HUES64 (cell line): Measurements from ENCODE around the gene OR1Q1.

Experiments
- H3K27ac ChIP-seq: 2 replicates; pipeline ENCODE4 v1.7.0; 2013; ENCODE audit warnings: low read depth, low read length, inconsistent platforms
- H3K27me3 ChIP-seq: 2 replicates; pipeline ENCODE4 v1.6.1; 2013; ENCODE audit warnings: mild to moderate bottlenecking, low read length; ENCODE audit not compliant: insufficient read depth
- H3K36me3 ChIP-seq: 2 replicates; pipeline ENCODE4 v1.6.1; 2013; ENCODE audit warnings: mild to moderate bottlenecking, low read length; ENCODE audit not compliant: insufficient read depth
- H3K4me1 ChIP-seq: 2 replicates; pipeline ENCODE4 v1.6.1; 2013; ENCODE audit warnings: mild to moderate bottlenecking, low read length, moderate library complexity; ENCODE audit not compliant: insufficient read depth
- H3K4me3 ChIP-seq: 2 replicates; pipeline ENCODE4 v1.5.1; 2013; ENCODE audit warnings: mild to moderate bottlenecking, low read length, moderate library complexity
- H3K9ac ChIP-seq: 2 replicates; pipeline ENCODE4 v1.6.1; 2013; ENCODE audit warnings: mild to moderate bottlenecking, low read depth, low read length
- H3K9me3 ChIP-seq: 2 replicates; pipeline ENCODE4 v1.6.1; 2013; ENCODE audit warnings: low read depth, low read length; ENCODE audit not compliant: insufficient read depth
- WGBS: fragments of 150-250, 120-280 bp; methylation state at CpG from one replicate; pipeline ENCODE4 v1.1.7; 2013; ENCODE audit warnings: missing lambda C conversion rate; 5-methylcytosine and 5-hydroxymethylcytosine counted together

The OR1Q1 gene

DNA sequence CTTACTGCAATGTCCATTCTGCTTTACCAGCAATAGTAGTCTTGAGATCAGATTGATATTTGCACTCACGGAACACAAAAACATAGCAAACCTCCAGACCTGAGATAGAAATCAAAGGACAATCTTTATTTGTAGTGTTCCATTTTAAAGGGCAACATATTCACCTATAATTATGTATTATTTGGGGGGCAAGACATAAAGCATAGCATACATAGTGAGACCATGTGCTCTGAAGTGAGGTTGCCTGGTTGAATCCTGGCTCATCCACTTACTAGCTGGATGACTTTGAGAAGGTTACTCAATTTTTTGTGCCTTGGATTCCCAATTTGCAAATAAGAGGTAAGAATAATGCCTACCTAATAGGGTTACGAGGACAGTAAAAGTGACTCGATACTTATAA lies 43.0 kb downstream of the OR1Q1 start, which contains the start of gene OR1B1:
Gene OR1B1 (minus strand): TSS at position 101 of the 400 bp plus-strand sequence.
- Histone ChIP-seq H3K4me1 (no peaks in the 10 kb centered on the region), H3K36me3 (no peaks in the 10 kb centered on the region), H3K9ac (no peak within 1 kb of the TSS), H3K4me3 (no peak within 1 kb of the TSS), H3K9me3 (peaks cover 76% of the 10 kb centered on the region), H3K27me3 (no peaks in the 10 kb centered on the region), H3K27ac (no peak within 1 kb of the TSS)
- WGBS, result 93% methylated on average over 3 of the region's 3 CpGs

DNA sequence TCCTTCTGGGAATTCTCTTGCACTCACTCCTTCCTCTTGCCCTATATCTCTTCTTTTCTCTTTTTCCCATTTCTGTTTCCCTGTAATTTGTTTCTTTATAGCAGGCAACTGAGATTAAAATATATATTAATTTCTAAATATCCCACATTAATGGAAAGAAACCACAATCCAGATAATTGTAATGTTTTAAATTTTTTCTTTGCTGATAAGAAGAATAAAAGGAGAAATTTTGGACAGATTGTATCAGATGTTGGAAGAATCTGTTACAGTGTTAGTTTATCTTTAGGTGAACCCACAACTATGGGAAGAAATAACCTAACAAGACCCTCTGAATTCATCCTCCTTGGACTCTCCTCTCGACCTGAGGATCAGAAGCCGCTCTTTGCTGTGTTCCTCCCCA lies 46.9 kb downstream of the OR1Q1 start, which contains the start of gene OR1L1:
Gene OR1L1 (plus strand): TSS at position 301 of the 400 bp plus-strand sequence. CDS start 0 bp downstream, at position 301.
- H3K36me3 ChIP-seq, result no peaks in the 10 kb centered on the region
- WGBS, result 25% methylated on average over 2 of the region's 2 CpGs
- H3K4me3 ChIP-seq, result no peak within 1 kb of the TSS
- no peak within 1 kb of the TSS for H3K9ac ChIP-seq
- H3K27me3 ChIP-seq, result no peaks in the 10 kb centered on the region
- H3K4me1 ChIP-seq, result no peaks in the 10 kb centered on the region
- H3K9me3 ChIP-seq, result peaks cover 75% of the 10 kb centered on the region
- no peak within 1 kb of the TSS for H3K27ac ChIP-seq
